Large intestine (tissue), 3 donors: ENCODE measurements around the gene CLPTM1. TPM values are rescaled to one million over a fixed set of nuclear protein-coding genes. Genes with fewer than 3 reads are reported as not detected.
"Not testable (repeated sequence)": the region's sequence is repeated elsewhere in the genome, so short reads cannot be mapped to it uniquely, and the experiment has no call there.

Experiments
- DNase-seq, 2 donors: peaks; one replicate each; pipeline versions ENCODE4 v3.0.0 to v3.0.0-alpha.2; 2013
- H3K27ac ChIP-seq: one replicate; pipeline ENCODE4 v1.5.1; 2013; ENCODE audit warnings: low read length
- H3K27me3 ChIP-seq: 2 replicates; pipeline ENCODE4 v1.6.1; 2013; ENCODE audit warnings: low read length; ENCODE audit not compliant: control insufficient read depth, insufficient read depth
- H3K36me3 ChIP-seq: 2 replicates; pipeline ENCODE4 v1.6.1; 2013; ENCODE audit warnings: low read length; ENCODE audit not compliant: control insufficient read depth, insufficient read depth
- H3K4me1 ChIP-seq: one replicate; pipeline ENCODE4 v1.6.1; 2013; ENCODE audit warnings: low read length; ENCODE audit not compliant: control insufficient read depth, insufficient read depth
- H3K4me3 ChIP-seq: one replicate; pipeline ENCODE4 v1.5.1; 2013; ENCODE audit warnings: low read length
- H3K9me3 ChIP-seq: one replicate; pipeline ENCODE4 v1.6.1; 2013; ENCODE audit warnings: mild to moderate bottlenecking, low read depth, low read length, moderate library complexity; ENCODE audit not compliant: control insufficient read depth
- WGBS: methylation state at CpG from one replicate; pipeline ENCODE4 v1.1.5; 2013; ENCODE audit warnings: low lambda C conversion rate; ENCODE audit not compliant: insufficient coverage; 5-methylcytosine and 5-hydroxymethylcytosine counted together
- polyA plus RNA-seq: library from polyadenylated mRNA; unstranded; fragments of 120-200 nt; gene quantifications from one replicate; pipeline ENCODE4 v1.2.1, GENCODE V29; 2013

Gene CLPTM1
- polyA plus RNA-seq, 1 donor: 91.6 TPM

DNA sequence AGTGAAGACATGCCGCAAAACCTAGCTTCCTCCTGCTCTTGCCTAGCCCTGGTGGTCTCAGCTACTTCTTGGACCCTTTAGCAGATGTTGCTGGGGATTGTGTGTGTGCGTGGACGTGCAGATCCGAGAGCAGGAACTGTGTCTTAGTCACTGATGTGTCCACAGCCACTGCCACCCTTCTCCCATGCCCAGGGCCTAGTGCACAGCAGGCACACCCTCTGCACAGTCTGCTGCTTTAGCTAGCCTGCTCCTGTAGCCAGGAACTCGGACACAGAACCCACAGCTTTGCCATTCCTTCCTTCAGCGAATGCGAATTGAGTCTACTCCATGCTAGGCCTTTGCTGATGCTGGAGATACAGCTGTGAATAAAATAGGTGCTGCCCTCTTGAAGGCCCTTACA is 2.3 kb downstream of the CLPTM1 start:
- Histone ChIP-seq H3K27ac (no peak overlapping the region), H3K4me1 (peaks cover 18% of the 10 kb centered on the region), H3K4me3 (no peak overlapping the region), H3K9me3 (no peaks in the 10 kb centered on the region), H3K36me3 (peaks cover 24% of the 10 kb centered on the region), H3K27me3 (no peaks in the 10 kb centered on the region)
- WGBS: no CpG with 5 or more reads among the region's 7 CpGs
- DNase-seq: no peak

DNA sequence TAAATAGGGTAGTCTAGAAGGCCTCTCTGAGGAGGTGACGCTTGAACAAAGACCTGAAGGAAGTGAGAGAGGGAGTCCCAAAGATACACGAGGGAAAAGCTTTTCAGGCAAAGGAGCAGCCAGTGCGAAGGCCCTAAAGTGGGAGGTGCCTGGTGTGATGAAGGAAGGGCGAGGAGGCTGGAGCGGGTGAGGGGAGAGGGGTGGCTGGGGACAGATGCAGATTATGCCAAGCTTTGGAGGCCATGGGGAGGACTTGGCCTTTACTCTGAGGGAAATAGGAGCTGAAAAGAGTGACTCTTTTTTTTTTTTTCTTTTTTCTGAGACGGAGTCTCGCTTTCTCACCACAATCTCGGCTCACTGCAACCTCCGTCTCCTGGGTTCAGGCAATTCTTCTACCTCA is 2.9 kb downstream of the CLPTM1 start:
- Histone ChIP-seq H3K4me3 (no peak overlapping the region), H3K4me1 (peaks cover 18% of the 10 kb centered on the region), H3K36me3 (peaks cover 25% of the 10 kb centered on the region), H3K27ac (no peak overlapping the region), H3K9me3 (no peaks in the 10 kb centered on the region), H3K27me3 (no peaks in the 10 kb centered on the region)
- 70% methylated on average over 2 of the region's 9 CpGs for WGBS
- DNase-seq: no peak

DNA sequence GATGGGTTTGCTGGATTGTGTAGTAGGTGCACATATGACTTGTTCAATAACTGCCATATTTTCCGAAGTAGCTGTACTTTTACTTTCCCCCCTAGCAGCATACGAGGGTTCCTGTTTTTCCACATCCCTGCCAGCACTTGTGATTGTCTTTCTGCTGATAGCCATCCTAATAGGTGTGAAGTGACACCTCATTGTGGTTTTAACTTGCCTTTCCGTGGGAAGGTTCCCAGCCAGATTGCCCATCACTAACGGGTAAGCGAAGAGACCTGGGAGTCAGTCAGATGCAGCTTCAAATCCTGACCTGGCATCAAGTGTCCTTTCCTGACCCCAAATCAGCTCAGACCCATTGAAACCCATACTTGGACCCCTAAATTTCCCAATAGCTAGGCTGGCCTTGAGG is 4.5 kb downstream of the CLPTM1 start:
- WGBS: 80% methylated on average over 1 of the region's 5 CpGs
- Histone ChIP-seq H3K27ac (no peak overlapping the region), H3K4me3 (no peak overlapping the region), H3K27me3 (no peaks in the 10 kb centered on the region), H3K9me3 (no peaks in the 10 kb centered on the region), H3K4me1 (peaks cover 16% of the 10 kb centered on the region), H3K36me3 (peaks cover 30% of the 10 kb centered on the region)
- DNase-seq: no peak

DNA sequence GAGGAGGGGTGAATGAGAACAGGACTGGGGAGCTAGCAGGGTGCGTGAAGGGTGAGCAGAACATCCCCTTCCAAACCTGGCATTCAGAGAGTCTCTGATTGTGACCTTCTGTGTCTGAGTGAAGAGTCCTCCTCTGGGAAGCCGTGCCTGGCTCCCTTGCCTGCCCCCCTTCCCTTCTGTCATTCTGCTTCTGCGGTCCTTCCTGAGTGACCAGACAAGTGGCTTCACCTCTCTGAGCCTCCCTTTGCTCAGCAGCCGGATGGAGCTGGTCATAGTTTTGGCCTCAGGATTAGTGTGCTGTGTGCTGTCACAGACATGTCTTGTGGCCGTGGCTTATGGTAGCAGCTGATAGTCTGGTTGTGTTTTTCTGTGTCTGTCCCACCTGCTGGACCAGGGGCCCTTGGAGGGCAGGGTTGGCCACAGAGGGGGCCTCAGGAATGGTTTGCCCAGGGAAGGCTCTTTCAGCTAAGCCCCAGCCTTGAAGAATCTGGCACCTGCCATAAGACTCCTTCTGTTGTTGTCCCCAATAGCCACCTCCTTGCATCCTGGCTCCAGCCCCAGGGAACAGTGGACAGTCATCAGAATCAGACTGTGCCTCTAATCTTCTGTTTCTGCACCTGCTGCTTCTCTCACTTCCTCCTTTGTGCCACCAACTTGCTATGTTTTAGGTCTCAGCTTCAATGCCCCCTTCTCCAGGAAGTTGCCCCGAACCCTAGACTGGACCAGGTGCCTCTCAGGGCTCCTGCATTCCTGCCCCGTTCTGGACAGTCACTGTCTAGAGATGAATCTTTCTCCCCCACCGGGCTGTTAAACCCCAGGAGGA is 5.9 kb downstream of the CLPTM1 start:
- DNase-seq: no peak
- Histone ChIP-seq H3K4me3 (no peak overlapping the region), H3K9me3 (no peaks in the 10 kb centered on the region), H3K27ac (no peak overlapping the region), H3K4me1 (peaks cover 13% of the 10 kb centered on the region), H3K27me3 (no peaks in the 10 kb centered on the region), H3K36me3 (peaks cover 37% of the 10 kb centered on the region)
- no CpG with 5 or more reads among the region's 8 CpGs for WGBS

DNA sequence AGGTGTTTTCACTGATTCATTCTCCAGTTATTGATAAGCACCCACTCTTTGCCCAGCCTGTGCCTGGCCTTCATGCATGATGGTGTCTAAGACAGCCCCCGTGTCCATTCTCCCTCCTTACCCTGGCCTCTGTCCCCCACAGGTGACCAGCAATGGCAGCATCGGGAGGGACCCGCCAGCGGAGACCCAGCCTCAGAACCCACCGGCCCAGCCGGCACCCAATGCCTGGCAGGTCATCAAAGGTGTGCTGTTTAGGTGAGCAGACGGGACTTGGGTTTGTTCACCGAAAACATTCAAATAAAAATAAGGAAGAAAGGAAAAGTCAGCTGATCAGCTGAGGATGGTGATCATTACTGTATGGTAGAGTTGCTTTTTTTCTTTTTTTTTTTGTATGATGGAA is 6.6 kb downstream of the CLPTM1 start:
- Histone ChIP-seq H3K27me3 (no peaks in the 10 kb centered on the region), H3K4me3 (no peak overlapping the region), H3K9me3 (no peaks in the 10 kb centered on the region), H3K4me1 (peaks cover 8% of the 10 kb centered on the region), H3K36me3 (peaks cover 39% of the 10 kb centered on the region), H3K27ac (no peak overlapping the region)
- no CpG with 5 or more reads among the region's 8 CpGs for WGBS
- no peak for DNase-seq

DNA sequence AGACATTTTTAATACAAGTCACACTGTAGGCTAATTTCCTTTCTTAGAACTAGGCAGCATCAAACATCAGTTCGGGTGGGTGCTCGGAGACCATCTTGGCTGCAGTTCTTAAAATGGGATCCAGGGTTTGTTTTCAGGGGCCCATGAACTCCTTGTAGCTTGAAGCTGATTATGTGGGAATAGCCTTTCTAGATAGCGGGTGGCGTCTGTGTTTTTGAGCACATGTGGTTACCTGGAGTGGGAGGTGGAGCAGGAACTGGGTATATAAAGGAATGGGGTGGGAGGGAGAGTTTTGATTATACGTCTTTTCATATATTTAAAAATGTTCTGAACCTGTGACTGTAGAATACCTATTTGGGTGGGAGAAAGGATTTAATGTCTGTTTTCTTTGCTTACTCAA is 12.9 kb downstream of the CLPTM1 start:
- H3K27ac ChIP-seq: no peak overlapping the region
- no peaks in the 10 kb centered on the region for H3K9me3 ChIP-seq
- 100% methylated on average over 1 of the region's 5 CpGs for WGBS
- no peak for DNase-seq
- H3K27me3 ChIP-seq: no peaks in the 10 kb centered on the region
- no peak overlapping the region for H3K4me3 ChIP-seq
- peaks cover 43% of the 10 kb centered on the region for H3K36me3 ChIP-seq
- no peaks in the 10 kb centered on the region for H3K4me1 ChIP-seq

DNA sequence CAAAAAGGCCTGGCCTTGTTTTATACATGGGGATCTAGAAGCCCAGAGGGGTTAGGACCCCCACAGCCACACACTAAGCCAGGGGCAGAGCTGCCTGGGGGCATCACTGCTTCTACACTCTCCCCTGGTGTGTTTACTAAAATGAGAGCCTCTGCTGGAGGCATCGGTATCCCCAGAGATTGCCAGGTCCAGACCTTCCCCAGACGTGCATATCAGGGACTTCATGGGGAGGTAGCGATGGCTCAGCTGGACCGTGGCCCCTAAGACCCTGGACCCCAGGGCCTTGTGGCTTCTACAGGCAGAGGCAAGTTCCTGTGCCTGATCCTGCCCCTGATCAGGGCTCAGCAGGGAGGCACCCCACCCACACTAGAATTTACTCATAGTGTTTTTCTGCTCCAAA is 13.5 kb downstream of the CLPTM1 start:
- Histone ChIP-seq H3K36me3 (peaks cover 47% of the 10 kb centered on the region), H3K4me1 (no peaks in the 10 kb centered on the region), H3K9me3 (no peaks in the 10 kb centered on the region), H3K27me3 (no peaks in the 10 kb centered on the region), H3K4me3 (no peak overlapping the region), H3K27ac (no peak overlapping the region)
- DNase-seq: no peak
- no CpG with 5 or more reads among the region's 4 CpGs for WGBS

DNA sequence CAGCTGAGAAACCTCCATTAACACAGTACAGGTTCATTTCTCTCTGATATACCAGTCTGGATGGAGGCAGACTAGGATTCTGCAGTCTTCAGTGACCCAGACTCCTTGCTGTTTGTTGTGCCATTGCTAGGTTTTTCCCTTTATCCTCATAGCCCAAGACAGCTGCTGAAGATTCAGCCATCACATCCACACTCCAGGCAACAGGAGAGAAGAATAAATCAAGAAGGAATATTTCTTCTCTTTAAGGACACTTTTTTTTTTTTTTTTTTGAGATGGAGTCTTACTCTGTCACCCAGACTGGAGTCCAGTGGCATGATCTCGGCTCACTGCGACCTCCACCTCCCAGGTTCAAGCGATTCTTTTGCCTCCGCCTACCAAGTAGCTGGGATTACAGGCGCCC is 14.3 kb downstream of the CLPTM1 start:
- Histone ChIP-seq H3K36me3 (peaks cover 52% of the 10 kb centered on the region), H3K27me3 (no peaks in the 10 kb centered on the region), H3K27ac (no peak overlapping the region), H3K4me1 (no peaks in the 10 kb centered on the region), H3K9me3 (no peaks in the 10 kb centered on the region), H3K4me3 (no peak overlapping the region)
- no peak for DNase-seq
- no CpG with 5 or more reads among the region's 5 CpGs for WGBS

DNA sequence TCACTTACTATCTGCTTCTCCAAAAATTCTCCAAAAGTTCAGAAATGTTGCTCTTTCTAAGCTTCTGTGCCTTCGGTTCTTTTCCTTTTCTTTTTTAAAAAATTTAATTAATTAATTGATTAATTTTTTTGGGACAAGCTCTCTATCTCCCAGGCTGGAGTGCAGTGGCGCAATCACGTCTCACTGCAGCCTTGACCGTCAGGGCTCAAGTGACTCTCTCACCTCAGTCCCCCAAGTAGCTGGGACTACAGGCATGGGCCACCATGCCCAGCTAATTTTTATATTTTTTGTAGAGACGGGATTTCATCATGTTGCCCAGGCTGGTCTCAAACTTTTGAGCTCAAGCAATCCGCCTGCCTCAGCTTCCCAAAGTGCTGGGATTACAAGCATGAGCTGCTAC is 16.3 kb downstream of the CLPTM1 start:
- DNase-seq: not testable (repeated sequence)
- WGBS: 100% methylated on average over 1 of the region's 6 CpGs

DNA sequence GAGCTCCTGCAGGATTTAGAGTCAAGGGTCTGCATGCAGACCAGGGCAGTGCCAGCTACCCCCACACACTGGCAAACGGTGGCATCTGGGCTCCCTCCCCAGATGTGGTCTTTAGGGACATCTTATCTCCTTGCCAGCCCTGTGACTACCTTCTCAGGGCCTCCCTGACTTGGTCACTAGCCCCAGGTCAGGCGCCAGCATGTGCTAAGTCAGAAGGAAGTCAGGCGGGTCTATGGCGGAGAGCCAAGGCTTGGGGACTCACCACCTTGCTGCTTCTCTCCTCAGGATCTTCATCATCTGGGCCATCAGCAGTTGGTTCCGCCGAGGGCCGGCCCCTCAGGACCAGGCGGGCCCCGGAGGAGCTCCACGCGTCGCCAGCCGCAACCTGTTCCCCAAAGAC is 17.6 kb downstream of the CLPTM1 start:
- Histone ChIP-seq H3K36me3 (peaks cover 70% of the 10 kb centered on the region), H3K4me1 (no peaks in the 10 kb centered on the region), H3K27ac (no peak overlapping the region), H3K27me3 (no peaks in the 10 kb centered on the region), H3K9me3 (no peaks in the 10 kb centered on the region), H3K4me3 (no peak overlapping the region)
- DNase-seq: no peak
- no CpG with 5 or more reads among the region's 13 CpGs for WGBS

More for the DNA sequence above, 16.3 kb downstream of the CLPTM1 start:
- H3K27ac ChIP-seq, H3K4me3 ChIP-seq, H3K9me3 ChIP-seq, H3K4me1 ChIP-seq, H3K27me3 ChIP-seq: not testable (repeated sequence)
- peaks cover 63% of the 10 kb centered on the region for H3K36me3 ChIP-seq
